NCI-H2196 treated with DMSO at 0.1 percent for 48 hours (cell line): ENCODE data around the gene MRC2.
"Not testable (repeated sequence)": the region's sequence is repeated elsewhere in the genome, so short reads cannot be mapped to it uniquely, and the experiment has no call there.

Experiments
- DNase-seq: peaks from one replicate; lab custom pipeline; 2025; ENCODE audit not compliant: unreplicated experiment; lab: John Stamatoyannopoulos, UW

Gene MRC2

GRCh38 chr17:62627219-62627903, at the start of gene MRC2:
Gene MRC2, plus strand, starts transcription at chr17:62627670. Its CDS starts 133 bp downstream, at chr17:62627803.
- no peak for DNase-seq

GRCh38 chr17:62578757-62579487, 48.5 kb upstream of the MRC2 start:
- no peak for DNase-seq

- no peak for DNase-seq
These were observed 46.5 kb upstream of the MRC2 start for GRCh38 chr17:62580947-62581346.

- no peak for DNase-seq
These were observed 45.7 kb upstream of the MRC2 start for GRCh38 chr17:62581764-62582163.

- no peak for DNase-seq
These were observed 39.9 kb upstream of the MRC2 start for GRCh38 chr17:62587554-62587953.

- DNase-seq, result no peak
These were observed 39.4 kb upstream of the MRC2 start for GRCh38 chr17:62588109-62588508.

GRCh38 chr17:62591333-62591732, 36.1 kb upstream of the MRC2 start:
- no peak for DNase-seq

GRCh38 chr17:62591822-62592221, 35.6 kb upstream of the MRC2 start:
- not testable (repeated sequence) for DNase-seq

- no peak for DNase-seq
These were observed 35.0 kb upstream of the MRC2 start for GRCh38 chr17:62592341-62593099.

- DNase-seq, result no peak
These were observed 32.0 kb upstream of the MRC2 start for GRCh38 chr17:62595484-62595883.

GRCh38 chr17:62596662-62597061, 30.8 kb upstream of the MRC2 start:
- no peak for DNase-seq

- DNase-seq, result no peak
These were observed 30.3 kb upstream of the MRC2 start for GRCh38 chr17:62597150-62597549.

- DNase-seq, result no peak
These were observed 29.6 kb upstream of the MRC2 start for GRCh38 chr17:62597920-62598319.

GRCh38 chr17:62599964-62600657, 27.4 kb upstream of the MRC2 start:
- DNase-seq, result no peak

- DNase-seq, result no peak
These were observed 26.7 kb upstream of the MRC2 start for GRCh38 chr17:62600805-62601204.

GRCh38 chr17:62601471-62601870, 26.0 kb upstream of the MRC2 start:
- DNase-seq, result no peak

GRCh38 chr17:62603783-62604182, 23.7 kb upstream of the MRC2 start:
- not testable (repeated sequence) for DNase-seq

- no peak for DNase-seq
These were observed 21.9 kb upstream of the MRC2 start for GRCh38 chr17:62605588-62605987.

GRCh38 chr17:62611292-62611691, 16.2 kb upstream of the MRC2 start:
- DNase-seq, result no peak

GRCh38 chr17:62611728-62612127, 15.7 kb upstream of the MRC2 start:
- no peak for DNase-seq

- not testable (repeated sequence) for DNase-seq
These were observed 15.2 kb upstream of the MRC2 start for GRCh38 chr17:62612289-62612688.
